BLaER1 treated with 17β-estradiol and CSF1 and Interleukin-3, amounts not matched to agents 10 nM and 100 nM (cell line): Measurements from ENCODE around the gene WBP1L.
A peak's percentile ranks its signal among the peaks of the same experiment; 100 is the strongest.
"Not testable (repeated sequence)": the region's sequence is repeated elsewhere in the genome, so short reads cannot be mapped to it uniquely, and the experiment has no call there.

ENCODE experiments used
- H3K27ac ChIP-seq, 11 experiments: shearing (Covaris generic); formaldehyde crosslinking; 2 replicates each; pipeline ENCODE4 v1.8.1; 2022
- H3K27me3 ChIP-seq, 11 experiments: shearing (Covaris generic); formaldehyde crosslinking; 2 replicates each; pipeline ENCODE4 v1.8.1; 2022
- H3K36me3 ChIP-seq, 11 experiments: shearing (Covaris generic); formaldehyde crosslinking; 2 replicates each; pipeline ENCODE4 v1.8.1; 2022
- H3K4me1 ChIP-seq, 10 experiments: shearing (Covaris generic); formaldehyde crosslinking; 2 replicates each; pipeline ENCODE4 v1.8.1; 2022
- H3K4me2 ChIP-seq, 11 experiments: shearing (Covaris generic); formaldehyde crosslinking; 2 replicates each; pipeline ENCODE4 v1.8.1; 2022
- H3K4me3 ChIP-seq, 10 experiments: shearing (Covaris generic); formaldehyde crosslinking; 2 replicates each; pipeline ENCODE4 v1.8.1; 2022
- H3K9ac ChIP-seq, 11 experiments: shearing (Covaris generic); formaldehyde crosslinking; 2 replicates each; pipeline ENCODE4 v1.8.1; 2022
- H3K9me3 ChIP-seq, 11 experiments: shearing (Covaris generic); formaldehyde crosslinking; replicated peaks in 1 of 11; 2 replicates each; pipeline ENCODE4 v1.8.1; 2022
- H4K20me1 ChIP-seq, 11 experiments: shearing (Covaris generic); formaldehyde crosslinking; 2 replicates each; pipeline ENCODE4 v1.8.1; 2022
- Cebpa-rat ChIP-seq, 11 experiments: shearing (Covaris generic); IDR thresholded peaks; 2 replicates each; pipeline ENCODE4 v1.8.1; 2022

Gene WBP1L

DNA sequence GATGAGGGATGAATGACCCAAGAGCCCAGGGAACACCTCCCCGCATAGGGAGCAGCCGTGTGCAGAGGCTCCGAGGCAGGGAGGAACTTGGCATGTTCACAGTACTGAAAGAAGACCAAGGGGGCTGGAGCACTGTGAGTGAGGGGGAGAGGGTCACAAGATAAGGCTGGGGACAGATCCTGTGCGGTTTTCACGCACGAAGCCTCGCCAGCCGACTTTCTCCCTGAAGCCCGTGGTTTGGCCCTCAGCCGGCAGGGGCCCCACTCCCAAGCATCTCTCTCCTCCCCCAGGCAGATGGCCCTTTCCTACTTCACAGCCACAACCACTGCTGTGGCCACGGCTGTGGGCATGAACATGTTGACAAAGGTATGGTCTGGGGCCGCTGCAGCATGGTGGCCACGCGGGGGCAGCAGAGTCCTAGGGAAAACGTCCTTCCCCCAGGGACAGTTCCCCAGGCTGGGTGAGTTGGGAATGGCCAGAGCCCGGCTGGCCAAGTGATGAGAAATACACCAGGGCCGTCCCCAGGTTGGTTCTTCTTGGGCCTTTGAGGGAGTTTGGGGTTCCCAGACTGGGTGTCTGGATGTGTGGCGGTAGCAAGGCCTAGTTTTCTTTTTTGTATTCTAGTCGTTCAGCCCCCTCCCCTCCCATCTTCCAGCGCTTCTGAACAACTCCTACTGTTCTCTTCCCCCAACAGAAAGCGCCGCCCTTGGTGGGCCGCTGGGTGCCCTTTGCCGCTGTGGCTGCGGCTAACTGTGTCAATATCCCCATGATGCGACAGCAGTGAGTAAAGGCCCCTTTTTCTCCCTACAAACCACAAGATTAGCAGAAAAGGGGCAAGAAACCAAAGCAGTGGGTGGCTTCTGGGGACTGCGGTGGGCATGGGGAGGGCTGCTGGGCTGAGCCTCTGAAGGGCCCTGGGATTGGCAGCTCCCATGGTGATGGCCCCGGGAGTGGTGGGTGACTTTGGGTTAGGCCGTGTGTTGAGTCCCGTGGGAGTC lies 14.4 kb upstream of the WBP1L start:
- peaks cover 0 to 48% (median 2%) of the 10 kb centered on the region in 10 experiments; a peak in 8 of 20 replicates for H3K4me1 ChIP-seq
- peaks cover 19 to 98% (median 89%) of the 10 kb centered on the region in 11 experiments for H3K36me3 ChIP-seq

DNA sequence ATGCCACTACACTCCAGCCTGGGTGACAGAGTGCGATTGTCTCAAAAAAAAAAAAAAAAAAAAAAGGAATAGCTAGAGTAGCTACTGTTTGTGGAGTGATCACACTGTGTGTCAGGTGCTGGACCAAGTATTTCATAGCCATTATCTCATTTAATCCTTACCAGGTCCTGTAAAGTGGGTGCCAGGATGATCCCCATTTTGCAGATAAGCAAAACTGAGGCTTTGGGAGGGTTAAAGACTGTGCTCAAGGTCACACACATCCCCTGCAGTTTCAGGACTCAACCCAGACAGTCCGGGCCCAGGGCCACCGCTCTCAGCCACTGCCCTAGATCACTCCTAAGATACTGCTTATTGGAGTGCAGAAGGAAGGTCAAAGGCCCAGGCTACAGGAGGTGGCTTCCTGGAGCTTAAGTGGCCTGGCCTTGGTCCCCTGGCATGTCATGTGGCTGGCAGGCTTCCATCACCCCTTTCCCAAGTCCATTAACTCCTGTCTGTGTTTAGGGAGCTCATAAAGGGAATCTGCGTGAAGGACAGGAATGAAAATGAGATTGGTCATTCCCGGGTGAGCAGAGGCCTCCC lies 12.4 kb upstream of the WBP1L start:
- Histone ChIP-seq H3K27ac (no peak overlapping the region; a peak in 1 of 22 replicates), H4K20me1 (peaks cover 0 to 7% (median 0%) of the 10 kb centered on the region in 11 experiments; a peak in 5 of 22 replicates), H3K36me3 (peaks cover 19 to 97% (median 80%) of the 10 kb centered on the region in 11 experiments), H3K4me3 (no peak overlapping the region), H3K4me1 (peaks cover 11 to 38% (median 16%) of the 10 kb centered on the region in 10 experiments; a peak in 19 of 20 replicates), H3K9me3 (no peaks in the 10 kb centered on the region), H3K9ac (0 out of 22 replicates have a peak overlapping the region, but pooled peaks of 1 of the 11 experiments have one; percentile 19), H3K27me3 (no peaks in the 10 kb centered on the region), H3K4me2 (no peak overlapping the region)
- TF ChIP-seq Cebpa-rat (IDR thresholded peaks at IDR 0.05), result no peak

More for the DNA sequence above, 14.4 kb upstream of the WBP1L start:
- H3K27ac ChIP-seq, result peak overlapping the region in 2 of 11 experiments; percentile 10 to 38; a peak in 1 of 22 replicates
- TF ChIP-seq Cebpa-rat (IDR thresholded peaks at IDR 0.05), result no peak
- peaks cover 0 to 11% (median 0%) of the 10 kb centered on the region in 11 experiments; a peak in 6 of 22 replicates for H4K20me1 ChIP-seq
- H3K4me2 ChIP-seq, result peak overlapping the region in 2 of 11 experiments; percentile 70 to 79; a peak in 4 of 22 replicates
- no peaks in the 10 kb centered on the region for H3K9me3 ChIP-seq
- H3K4me3 ChIP-seq, result 0 out of 20 replicates have a peak overlapping the region, but pooled peaks of 1 of the 10 experiments have one; percentile 4
- peak overlapping the region in 7 of 11 experiments; percentile 8 to 48 (median 19); a peak in 4 of 22 replicates for H3K9ac ChIP-seq
- H3K27me3 ChIP-seq, result no peaks in the 10 kb centered on the region

DNA sequence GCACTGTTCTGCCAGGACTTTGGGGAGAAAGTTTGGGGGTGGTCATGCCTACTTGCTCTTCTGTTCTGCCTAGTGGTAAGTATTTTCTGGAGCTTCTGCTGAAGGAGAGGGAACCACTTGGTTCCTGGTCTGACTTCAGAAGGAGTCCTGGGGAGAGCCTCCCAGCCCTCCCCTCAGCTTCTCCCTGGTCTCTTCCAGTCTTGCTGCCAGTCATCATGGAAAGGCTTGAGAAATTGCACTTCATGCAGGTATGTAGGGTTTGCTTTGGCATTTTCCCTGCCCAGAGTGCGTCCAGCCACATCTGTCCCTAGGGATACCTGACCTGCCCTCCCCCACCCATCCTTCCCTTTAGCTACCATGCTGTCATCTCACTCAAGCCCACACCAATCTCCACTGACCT lies 11.1 kb upstream of the WBP1L start:
- H3K9me3 ChIP-seq, result no peaks in the 10 kb centered on the region
- H3K36me3 ChIP-seq, result peaks cover 19 to 94% (median 73%) of the 10 kb centered on the region in 11 experiments
- TF ChIP-seq Cebpa-rat (IDR thresholded peaks at IDR 0.05), result no peak
- H3K9ac ChIP-seq, result no peak overlapping the region
- no peak overlapping the region for H3K27ac ChIP-seq
- no peaks in the 10 kb centered on the region for H3K27me3 ChIP-seq
- H3K4me1 ChIP-seq, result peaks cover 18 to 32% (median 22%) of the 10 kb centered on the region in 10 experiments
- H3K4me2 ChIP-seq, result no peak overlapping the region
- H4K20me1 ChIP-seq, result peaks cover 0 to 6% (median 0%) of the 10 kb centered on the region in 11 experiments; a peak in 4 of 22 replicates
- no peak overlapping the region for H3K4me3 ChIP-seq

DNA sequence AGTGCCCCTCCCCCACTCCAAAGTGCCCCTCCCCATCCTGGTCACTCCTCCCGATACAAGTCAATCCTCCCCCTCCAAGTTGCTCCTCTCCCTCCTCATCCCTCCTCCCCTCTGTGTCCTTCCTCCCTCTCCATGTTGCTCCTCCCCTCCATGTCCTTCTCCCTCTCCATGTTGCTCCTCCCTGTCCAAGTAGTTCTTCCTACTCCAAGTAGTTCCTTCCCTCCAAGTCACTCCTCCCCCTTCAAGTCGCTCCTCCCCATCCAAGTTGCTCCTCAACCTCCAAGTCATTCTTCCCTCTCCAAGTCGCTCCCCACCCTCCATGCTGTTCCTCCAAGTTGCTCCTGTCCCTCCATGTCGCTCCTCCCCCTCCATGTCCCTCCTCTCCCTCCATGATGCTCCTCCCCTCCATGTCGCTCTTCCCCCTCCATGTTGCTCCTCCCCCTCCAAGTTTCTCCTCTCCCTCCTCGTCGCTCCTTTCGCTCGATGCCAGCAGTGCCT lies 8.6 kb upstream of the WBP1L start:
- Histone ChIP-seq H4K20me1 (no peaks in the 10 kb centered on the region), H3K4me3 (no peak overlapping the region), H3K9me3 (no peaks in the 10 kb centered on the region), H3K27me3 (no peaks in the 10 kb centered on the region), H3K9ac (no peak overlapping the region; a peak in 1 of 22 replicates), H3K4me2 (peak overlapping the region in 7 of 11 experiments; percentile 26 to 59 (median 51); a peak in 9 of 22 replicates), H3K36me3 (peaks cover 19 to 74% (median 54%) of the 10 kb centered on the region in 11 experiments), H3K4me1 (peaks cover 32 to 49% (median 43%) of the 10 kb centered on the region in 10 experiments), H3K27ac (peak overlapping the region in 1 of 11 experiments; percentile 20; a peak in 1 of 22 replicates)
- no peak for TF ChIP-seq Cebpa-rat (IDR thresholded peaks at IDR 0.05)

DNA sequence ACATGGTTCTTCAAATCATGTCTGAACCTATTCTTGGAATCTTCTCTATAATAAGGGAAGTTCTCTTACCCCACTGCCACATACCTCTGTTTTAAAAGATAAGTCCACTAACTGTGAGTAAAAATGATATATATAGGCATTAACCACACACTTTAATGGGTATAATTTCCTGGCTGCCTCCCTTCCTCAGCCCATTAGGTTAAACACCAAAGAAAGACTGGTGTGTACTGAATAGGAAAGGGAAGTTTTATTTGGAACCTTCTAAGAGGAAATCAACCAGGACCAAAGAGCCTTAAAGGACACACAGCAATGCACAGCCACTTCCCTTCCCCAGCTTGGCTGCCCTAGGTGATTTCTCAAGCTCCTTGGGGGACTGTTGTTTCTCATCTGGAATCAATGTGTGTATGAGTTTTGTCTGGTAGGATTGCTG lies 5.0 kb upstream of the WBP1L start:
- Histone ChIP-seq H3K27ac (peak overlapping the region in 9 of 11 experiments; percentile 1 to 49 (median 13); a peak in 9 of 22 replicates), H3K9me3 (no peaks in the 10 kb centered on the region), H3K4me2 (peak overlapping the region; percentile 49 to 82 (median 72)), H3K4me3 (no peak overlapping the region), H3K4me1 (peaks cover 42 to 56% (median 44%) of the 10 kb centered on the region in 10 experiments), H4K20me1 (no peaks in the 10 kb centered on the region), H3K9ac (peak overlapping the region in 1 of 11 experiments; percentile 7; a peak in 1 of 22 replicates), H3K27me3 (no peaks in the 10 kb centered on the region), H3K36me3 (peaks cover 4 to 39% (median 21%) of the 10 kb centered on the region in 11 experiments; a peak in 18 of 22 replicates)
- TF ChIP-seq Cebpa-rat (IDR thresholded peaks at IDR 0.05), result no peak

DNA sequence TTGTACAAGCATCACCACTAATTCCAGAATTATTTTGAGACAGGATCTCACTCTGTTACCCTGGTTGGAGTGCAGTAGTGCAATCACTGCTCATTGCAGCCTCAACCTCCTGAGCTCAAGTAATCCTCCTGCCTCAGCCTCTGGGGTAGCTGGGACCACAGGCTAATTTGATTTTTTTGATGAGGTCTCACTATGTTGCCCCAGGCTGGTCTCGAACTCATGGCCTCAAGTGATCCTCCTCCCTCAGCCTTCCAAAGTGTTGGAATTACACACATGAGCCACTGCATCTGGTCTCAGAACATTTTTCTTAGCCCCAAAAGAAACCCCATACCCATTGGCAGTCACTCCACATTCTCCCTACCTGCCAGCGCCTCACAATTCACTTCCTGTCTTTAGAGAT lies 3.5 kb upstream of the WBP1L start:
- H3K4me2 ChIP-seq, result peak overlapping the region in 3 of 11 experiments; percentile 36 to 82 (median 72); a peak in 1 of 22 replicates
- H3K36me3 ChIP-seq, result peaks cover 0 to 28% (median 11%) of the 10 kb centered on the region in 11 experiments; a peak in 11 of 22 replicates
- no peak for TF ChIP-seq Cebpa-rat (IDR thresholded peaks at IDR 0.05)
- peaks cover 48 to 58% (median 53%) of the 10 kb centered on the region in 10 experiments for H3K4me1 ChIP-seq
- no peak overlapping the region for H3K9ac ChIP-seq
- no peaks in the 10 kb centered on the region for H3K27me3 ChIP-seq
- no peak overlapping the region for H3K27ac ChIP-seq
- H3K9me3 ChIP-seq, result no peaks in the 10 kb centered on the region
- no peaks in the 10 kb centered on the region; a peak in 1 of 22 replicates for H4K20me1 ChIP-seq
- H3K4me3 ChIP-seq, result no peak overlapping the region

DNA sequence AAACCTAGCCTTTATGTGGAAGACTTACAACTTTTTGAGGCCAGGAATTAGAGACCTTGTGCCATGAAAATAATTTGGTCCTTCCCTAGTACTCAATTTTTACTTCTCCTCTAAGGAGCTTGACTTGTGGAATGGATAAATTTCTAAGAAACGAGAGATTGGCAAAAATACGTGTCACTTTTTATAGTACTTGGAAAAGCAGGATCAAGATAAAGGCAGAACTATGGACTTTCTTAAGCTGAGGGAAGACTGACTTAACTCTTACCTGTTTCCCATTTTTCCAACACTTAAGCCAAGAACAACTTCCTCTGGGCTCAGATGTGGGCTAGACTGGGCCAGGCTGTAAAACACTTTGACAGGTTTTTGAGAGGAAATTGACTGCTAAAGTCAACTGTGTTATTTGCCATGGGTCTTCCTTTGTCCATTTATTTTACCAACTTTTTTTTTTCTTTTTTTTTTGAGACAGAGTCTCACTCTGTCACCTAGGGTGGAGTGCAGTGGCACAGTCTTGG lies 2.0 kb upstream of the WBP1L start:
- peaks cover 47 to 72% (median 53%) of the 10 kb centered on the region in 10 experiments for H3K4me1 ChIP-seq
- peaks cover 0 to 15% (median 0%) of the 10 kb centered on the region in 11 experiments; a peak in 2 of 22 replicates for H4K20me1 ChIP-seq
- H3K4me3 ChIP-seq, result no peak overlapping the region
- H3K4me2 ChIP-seq, result no peak overlapping the region
- H3K9me3 ChIP-seq, result no peaks in the 10 kb centered on the region
- H3K9ac ChIP-seq, result no peak overlapping the region
- peaks cover 0 to 16% (median 10%) of the 10 kb centered on the region in 11 experiments; a peak in 10 of 22 replicates for H3K36me3 ChIP-seq
- H3K27ac ChIP-seq, result no peak overlapping the region
- no peaks in the 10 kb centered on the region for H3K27me3 ChIP-seq
- TF ChIP-seq Cebpa-rat (IDR thresholded peaks at IDR 0.05), result no peak

DNA sequence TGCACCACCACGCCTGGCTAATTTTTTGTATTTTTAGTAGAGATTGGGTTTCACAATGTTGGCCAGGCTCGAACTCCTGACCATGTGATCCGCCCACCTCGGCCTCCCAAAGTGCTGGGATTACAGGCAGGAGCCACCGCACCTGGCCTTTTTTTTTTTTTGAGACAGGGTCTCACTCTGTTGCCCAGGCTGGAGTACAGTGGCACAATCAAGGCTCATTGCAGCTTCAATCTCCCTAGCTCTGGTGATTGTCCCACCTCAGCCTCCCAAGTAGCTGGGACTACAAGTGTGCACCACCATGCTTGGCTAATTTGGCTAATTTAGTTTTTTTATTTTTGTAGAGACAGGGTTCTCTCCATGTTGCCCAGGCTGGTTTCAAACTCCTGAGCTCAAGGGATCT lies 1.4 kb upstream of the WBP1L start:
- not testable (repeated sequence) for H3K27me3 ChIP-seq, H3K4me3 ChIP-seq, H3K9me3 ChIP-seq, H3K9ac ChIP-seq, H3K27ac ChIP-seq
- H3K36me3 ChIP-seq, result peaks cover 5 to 14% (median 8%) of the 10 kb centered on the region in 11 experiments; a peak in 10 of 22 replicates
- peaks cover 0 to 20% (median 0%) of the 10 kb centered on the region in 11 experiments; a peak in 2 of 22 replicates for H4K20me1 ChIP-seq
- peaks cover 45 to 74% (median 50%) of the 10 kb centered on the region in 10 experiments for H3K4me1 ChIP-seq
- H3K4me2 ChIP-seq, result peak overlapping the region in 2 of 11 experiments; percentile 6 to 49; a peak in 2 of 22 replicates
